NCI-H2227 treated with DMSO at 0.1 percent for 48 hours (cell line): Measurements from ENCODE around the gene ERG.

Experiments
- DNase-seq: peaks from one replicate; lab custom pipeline; 2025; lab: John Stamatoyannopoulos, UW

ERG gene

GRCh38 chr21:38358098-38358497, 140.2 kb downstream of the ERG start:
- DNase-seq, result no peak

- DNase-seq, result no peak
Observed at GRCh38 chr21:38356883-38357625, 141.2 kb downstream of the ERG start.

GRCh38 chr21:38355992-38356781, 142.1 kb downstream of the ERG start:
- DNase-seq, result peak; percentile 10

- no peak for DNase-seq
Observed at GRCh38 chr21:38355353-38355752, 142.9 kb downstream of the ERG start.

- DNase-seq, result no peak
Observed at GRCh38 chr21:38354746-38355145, 143.5 kb downstream of the ERG start.

- DNase-seq, result no peak
Observed at GRCh38 chr21:38354231-38354630, 144.0 kb downstream of the ERG start.

- DNase-seq, result no peak
Observed at GRCh38 chr21:38352536-38353219, 145.6 kb downstream of the ERG start.

- no peak for DNase-seq
Observed at GRCh38 chr21:38351961-38352521, 146.2 kb downstream of the ERG start.

GRCh38 chr21:38351176-38351959, 146.9 kb downstream of the ERG start:
- DNase-seq, result no peak

- DNase-seq, result no peak
Observed at GRCh38 chr21:38350684-38351083, 147.6 kb downstream of the ERG start.

GRCh38 chr21:38349977-38350376, 148.3 kb downstream of the ERG start:
- DNase-seq, result no peak

- no peak for DNase-seq
Observed at GRCh38 chr21:38349111-38349746, 149.0 kb downstream of the ERG start.

- no peak for DNase-seq
Observed at GRCh38 chr21:38346286-38346685, 152.0 kb downstream of the ERG start.

GRCh38 chr21:38343691-38344090, 154.6 kb downstream of the ERG start:
- no peak for DNase-seq

- no peak for DNase-seq
Observed at GRCh38 chr21:38342739-38343138, 155.5 kb downstream of the ERG start.

- no peak for DNase-seq
Observed at GRCh38 chr21:38341546-38342012, 156.7 kb downstream of the ERG start.

GRCh38 chr21:38340131-38340530, 158.1 kb downstream of the ERG start:
- no peak for DNase-seq

- DNase-seq, result no peak
Observed at GRCh38 chr21:38337793-38338192, 160.5 kb downstream of the ERG start.

GRCh38 chr21:38334866-38335265, 163.4 kb downstream of the ERG start:
- DNase-seq, result no peak

- DNase-seq, result no peak
Observed at GRCh38 chr21:38333301-38334272, 164.7 kb downstream of the ERG start.
